Ovary (tissue), 9 donors: ENCODE data around the gene LPO. TPM values are rescaled to one million over a fixed set of nuclear protein-coding genes. Genes with fewer than 3 reads are reported as not detected.

Experiments
- DNase-seq, 5 donors: peaks; one replicate each; pipeline ENCODE4 v3.0.0-alpha.2; 2019 to 2020
- H3K27ac ChIP-seq, 2 donors: fragments of 200-600 bp; one replicate each; pipeline versions ENCODE4 v1.5.1 to v1.8.0; 2019 to 2022
- H3K27me3 ChIP-seq: fragments of 200-600 bp; one replicate; pipeline ENCODE4 v1.8.0; 2022
- H3K36me3 ChIP-seq: fragments of 200-600 bp; sonication (generic); one replicate; pipeline ENCODE4 v1.5.1; 2019
- H3K4me1 ChIP-seq: one replicate; pipeline ENCODE4 v1.8.1; 2013; ENCODE audit warnings: mild to moderate bottlenecking, moderate library complexity; ENCODE audit not compliant: insufficient read depth
- H3K4me3 ChIP-seq: fragments of 200-600 bp; sonication (generic); one replicate; pipeline ENCODE4 v1.5.1; 2017
- H3K9me3 ChIP-seq, 2 donors: fragments of 200-600 bp in 1 of 2; sonication (generic) in 1 of 2; one replicate each; pipeline versions ENCODE4 v1.5.1 to v1.8.1; 2013 to 2019; ENCODE audit warnings: mild to moderate bottlenecking in 1 of 2, moderate library complexity in 1 of 2
- CTCF ChIP-seq, 3 donors: fragments of 450-650 bp in 2 of 3; fragments of 200-600 bp in 1 of 3; IDR thresholded peaks; one replicate each; pipeline versions ENCODE4 v1.5.1 to v1.8.0; 2016 to 2022; ENCODE audit warnings: antibody characterized with exemption in 3 of 3, mild to moderate bottlenecking in 1 of 3
- EP300 ChIP-seq: sonication (generic); formaldehyde crosslinking; IDR thresholded peaks from one replicate; pipeline ENCODE4 v1.6.1; 2017; ENCODE audit warnings: antibody characterized with exemption
- POLR2A ChIP-seq: fragments of 450-650 bp; IDR thresholded peaks from one replicate; pipeline ENCODE4 v1.6.1; 2017; ENCODE audit warnings: antibody characterized with exemption, mild to moderate bottlenecking, moderate library complexity
- WGBS, 3 donors: extraction: QIAGEN DNeasy Blood & Tissue Kit in 1 of 3; methylation state at CpG; one replicate each; pipeline versions ENCODE4 v1.1.5 to v1.1.7; 2013 to 2017; 5-methylcytosine and 5-hydroxymethylcytosine counted together
- intact Hi-C, 4 donors: fragments of 100-400 bp; cut with DNase I; formaldehyde crosslinking; loops; one replicate each; pipeline versions ENCODE4 v1.11.0 to v1.15.1; 2022 to 2023
- polyA plus RNA-seq, 2 donors: library from polyadenylated mRNA; stranded (reverse); fragments of 200-250 nt in 1 of 2; fragments of 350-450 nt in 1 of 2; fragmentation: Illumina TruSeq in 1 of 2; extraction: RNeasy Lipid Tissue Mini Kit (QIAGEN cat#74804) in 1 of 2; gene quantifications; one replicate each; pipeline ENCODE4 v1.2.3, GENCODE V29; 2013 to 2014
- total RNA-seq, 7 donors: library from RNA; depleted of rRNA in 2 of 7; stranded (reverse); fragments of >200 nt in 2 of 7; fragmentation: NEBNext Ultra II Directional in 3 of 7; extraction: Animal tissue kit (Norgen Biotek cat#: 25700) in 3 of 7; gene quantifications; one replicate each; pipeline versions ENCODE4 v1.1.0 to v1.2.4, GENCODE V29; 2016 to 2023
- donor health status: DM: no; HTN: no; CAD: no; lungs with moderate emphysema.
- donor health status: DM: no; HTN: no; CAD: no.
- donor health status: Bipolar disorder and iron deficiency.
- donor health status: DM: yes; HTN: yes; CAD: no.
- donor health status: DM: no; HTN: no; CAD: no.
- donor health status: DM: yes; HTN: yes; CAD: no.

The LPO gene
- total and polyA plus RNA-seq, 9 donors: 0.32 to 1.6 TPM; not detected in 7

- Histone ChIP-seq H3K9me3 (no peaks in the 10 kb centered on the region), H3K27ac (no peak overlapping the region), H3K36me3 (no peaks in the 10 kb centered on the region), H3K4me3 (no peak overlapping the region), H3K4me1 (no peaks in the 10 kb centered on the region), H3K27me3 (no peaks in the 10 kb centered on the region)
- DNase-seq: no peak
- intact Hi-C loops: no loop called here
- no peak for TF ChIP-seq EP300
- no peak for TF ChIP-seq POLR2A
- WGBS, 3 donors: 28 to 61% (median 50%) methylated on average over 2 of the region's 2 CpGs
Observed at GRCh38 chr17:58276423-58276822, 38.0 kb downstream of the LPO start.

- H3K4me1 ChIP-seq: no peaks in the 10 kb centered on the region
- no peak overlapping the region for H3K4me3 ChIP-seq
- H3K27ac ChIP-seq: no peak overlapping the region
- 71 to 79% (median 73%) methylated on average over 5 of the region's 5 CpGs for WGBS, 3 donors
- intact Hi-C loops: no loop called here
- DNase-seq: no peak
- H3K36me3 ChIP-seq: no peaks in the 10 kb centered on the region
- no peaks in the 10 kb centered on the region for H3K9me3 ChIP-seq
- no peaks in the 10 kb centered on the region for H3K27me3 ChIP-seq
- TF ChIP-seq EP300 (no peak), POLR2A (no peak), CTCF (IDR thresholded peaks at IDR 0.05) (no peak)
Observed at GRCh38 chr17:58277107-58277801, 38.9 kb downstream of the LPO start.

DNA sequence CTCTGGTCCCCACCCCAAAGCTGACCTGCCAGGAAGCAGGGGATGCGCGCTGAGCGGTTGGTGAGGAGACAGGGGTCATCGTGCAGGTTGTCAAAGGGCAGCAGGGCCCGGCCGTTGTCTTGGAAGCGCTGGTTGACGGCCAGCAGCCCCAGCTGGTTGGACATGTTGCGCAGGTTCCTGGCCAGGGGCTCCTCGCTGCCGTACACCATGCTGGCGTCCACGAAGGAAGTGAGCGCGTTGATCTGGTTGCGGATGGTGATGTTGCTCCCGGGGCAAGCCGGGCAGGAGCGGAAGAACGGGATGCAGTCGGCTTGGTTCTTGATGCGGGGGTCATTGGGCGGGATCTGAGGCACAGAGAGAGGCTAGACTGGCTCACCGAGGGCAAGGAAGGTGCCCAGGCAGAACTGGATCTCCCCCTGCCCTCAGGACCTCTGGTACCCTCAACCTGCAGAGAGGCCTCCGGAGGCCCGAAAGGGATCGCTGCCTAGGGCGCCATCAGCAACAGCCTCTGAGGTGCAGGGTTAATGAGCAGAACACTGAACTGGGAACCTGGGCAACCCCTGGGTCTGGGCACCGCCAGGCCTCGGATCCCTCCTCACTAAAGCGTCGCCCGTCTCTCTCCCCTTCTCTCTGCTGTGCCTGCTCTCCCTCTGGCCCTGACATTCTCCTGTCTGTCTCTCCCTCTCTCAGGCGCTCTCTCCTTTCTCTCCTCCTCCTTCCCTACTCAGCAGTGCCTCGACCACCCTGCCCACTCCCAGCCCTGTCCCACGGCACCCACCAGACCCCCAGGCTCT lies 39.6 kb downstream of the LPO start:
- intact Hi-C loops: no loop called here
- TF ChIP-seq CTCF (IDR thresholded peaks at IDR 0.05) (no peak), POLR2A (no peak), EP300 (no peak)
- Histone ChIP-seq H3K27me3 (no peaks in the 10 kb centered on the region), H3K4me3 (no peak overlapping the region), H3K4me1 (no peaks in the 10 kb centered on the region), H3K27ac (no peak overlapping the region), H3K9me3 (no peaks in the 10 kb centered on the region), H3K36me3 (no peaks in the 10 kb centered on the region)
- WGBS, 3 donors: 88 to 93% (median 88%) methylated on average over 36 of the region's 36 CpGs
- no peak for DNase-seq

DNA sequence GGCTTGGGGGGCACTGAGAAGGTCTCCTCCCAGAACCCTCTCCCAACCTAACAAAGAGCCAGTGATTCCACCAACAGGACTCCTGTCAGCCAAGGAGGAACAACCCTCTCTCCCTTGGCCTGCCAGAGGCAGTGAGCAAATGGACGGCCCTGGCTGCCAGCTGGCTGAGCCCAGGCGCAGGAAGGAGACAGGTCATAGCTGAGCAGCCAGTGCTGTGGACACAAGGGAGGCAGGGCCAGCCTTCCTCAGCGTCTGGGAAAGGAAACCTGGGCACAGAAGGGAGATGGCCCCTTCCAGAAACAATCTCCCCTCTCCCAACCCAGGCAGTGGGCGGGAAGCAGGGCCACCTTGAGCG lies 40.3 kb downstream of the LPO start:
- 19 to 28% (median 21%) methylated on average over 5 of the region's 5 CpGs for WGBS, 3 donors
- TF ChIP-seq CTCF (IDR thresholded peaks at IDR 0.05) (no peak), EP300 (no peak), POLR2A (no peak)
- intact Hi-C loops: no loop called here

More for the DNA sequence above, 40.3 kb downstream of the LPO start:
- no peaks in the 10 kb centered on the region for H3K4me1 ChIP-seq
- H3K36me3 ChIP-seq: no peaks in the 10 kb centered on the region
- H3K9me3 ChIP-seq: no peaks in the 10 kb centered on the region
- H3K27ac ChIP-seq: no peak overlapping the region
- no peak for DNase-seq
- no peaks in the 10 kb centered on the region for H3K27me3 ChIP-seq
- H3K4me3 ChIP-seq: no peak overlapping the region
